IPS-15b (cell line): ENCODE measurements around the gene UNC5A.

Source experiments
- H3K27me3 ChIP-seq: one replicate; pipeline ENCODE4 v1.6.1; 2013; ENCODE audit warnings: low read length; ENCODE audit not compliant: control insufficient read depth, insufficient read depth
- H3K36me3 ChIP-seq: one replicate; pipeline ENCODE4 v1.6.1; 2013; ENCODE audit warnings: low read length; ENCODE audit not compliant: control insufficient read depth, insufficient read depth
- H3K4me1 ChIP-seq: one replicate; pipeline ENCODE4 v1.6.1; 2013; ENCODE audit warnings: mild to moderate bottlenecking, low read length; ENCODE audit not compliant: control insufficient read depth, insufficient read depth
- H3K4me3 ChIP-seq: one replicate; pipeline ENCODE4 v1.5.1; 2013; ENCODE audit warnings: low read depth, low read length
- H3K9ac ChIP-seq: one replicate; pipeline ENCODE4 v1.6.1; 2013; ENCODE audit warnings: low read depth, mild to moderate bottlenecking, low read length
- H3K9me3 ChIP-seq: one replicate; pipeline ENCODE4 v1.6.1; 2013; ENCODE audit warnings: mild to moderate bottlenecking, low read length; ENCODE audit not compliant: control insufficient read depth, insufficient read depth

Gene UNC5A

GRCh38 chr5:176810687-176811501 is 535 bp downstream of the UNC5A start:
- Histone ChIP-seq H3K9ac (no peak overlapping the region), H3K36me3 (peaks cover 3% of the 10 kb centered on the region), H3K4me3 (peak overlapping the region; percentile 52), H3K9me3 (no peaks in the 10 kb centered on the region), H3K27me3 (peaks cover 49% of the 10 kb centered on the region), H3K4me1 (no peaks in the 10 kb centered on the region)

DNA sequence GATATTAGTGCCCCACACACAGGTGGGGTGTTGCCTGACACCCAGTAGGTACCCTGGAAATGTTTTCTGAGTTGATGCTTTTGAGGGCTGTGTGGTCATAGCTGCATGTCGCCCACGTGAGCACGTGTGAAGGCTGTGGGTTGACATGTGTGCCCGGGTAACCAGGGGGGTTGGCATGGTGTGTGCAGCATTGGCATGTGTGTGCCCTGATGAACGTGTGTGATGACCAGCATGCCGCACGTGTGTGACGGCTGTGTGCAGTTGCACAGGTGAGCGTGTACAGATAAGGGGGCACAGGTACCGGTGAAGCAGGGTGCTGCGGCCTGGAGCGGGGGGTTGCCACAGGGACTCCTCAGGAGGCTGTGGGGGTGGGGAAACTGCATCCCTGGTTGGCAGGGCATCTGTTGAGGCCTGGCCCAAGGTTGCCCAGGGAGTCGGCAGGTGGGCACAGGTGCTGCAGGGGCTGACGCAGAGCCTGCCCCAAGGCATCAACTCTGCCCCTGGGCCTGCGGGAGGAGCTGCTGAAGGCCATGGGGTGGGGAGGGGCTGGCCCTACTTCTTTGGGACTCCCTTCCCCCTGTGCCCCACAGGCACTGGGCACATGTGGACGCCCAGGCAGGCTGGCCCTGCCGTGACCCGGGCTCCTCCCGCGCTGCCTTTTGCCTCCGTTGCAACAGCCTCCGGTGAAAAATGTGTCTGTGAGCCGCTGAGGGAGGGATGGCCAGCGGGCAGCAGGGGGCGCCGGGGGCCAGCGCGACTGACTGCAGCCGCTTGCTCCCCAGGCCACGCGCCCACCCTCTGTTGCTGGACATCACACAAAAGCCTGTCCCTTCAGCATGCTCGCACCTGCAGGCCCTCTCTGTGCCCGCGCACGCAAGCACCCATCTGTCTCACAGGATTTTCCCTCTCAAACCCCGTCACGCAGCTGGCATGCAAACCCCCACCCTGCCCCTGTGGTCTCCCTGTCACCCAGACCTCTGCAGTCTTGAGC is 2.2 kb downstream of the UNC5A start:
- Histone ChIP-seq H3K36me3 (peaks cover 3% of the 10 kb centered on the region), H3K9me3 (no peaks in the 10 kb centered on the region), H3K27me3 (peaks cover 39% of the 10 kb centered on the region), H3K9ac (no peak overlapping the region), H3K4me1 (peaks cover 4% of the 10 kb centered on the region), H3K4me3 (no peak overlapping the region)

DNA sequence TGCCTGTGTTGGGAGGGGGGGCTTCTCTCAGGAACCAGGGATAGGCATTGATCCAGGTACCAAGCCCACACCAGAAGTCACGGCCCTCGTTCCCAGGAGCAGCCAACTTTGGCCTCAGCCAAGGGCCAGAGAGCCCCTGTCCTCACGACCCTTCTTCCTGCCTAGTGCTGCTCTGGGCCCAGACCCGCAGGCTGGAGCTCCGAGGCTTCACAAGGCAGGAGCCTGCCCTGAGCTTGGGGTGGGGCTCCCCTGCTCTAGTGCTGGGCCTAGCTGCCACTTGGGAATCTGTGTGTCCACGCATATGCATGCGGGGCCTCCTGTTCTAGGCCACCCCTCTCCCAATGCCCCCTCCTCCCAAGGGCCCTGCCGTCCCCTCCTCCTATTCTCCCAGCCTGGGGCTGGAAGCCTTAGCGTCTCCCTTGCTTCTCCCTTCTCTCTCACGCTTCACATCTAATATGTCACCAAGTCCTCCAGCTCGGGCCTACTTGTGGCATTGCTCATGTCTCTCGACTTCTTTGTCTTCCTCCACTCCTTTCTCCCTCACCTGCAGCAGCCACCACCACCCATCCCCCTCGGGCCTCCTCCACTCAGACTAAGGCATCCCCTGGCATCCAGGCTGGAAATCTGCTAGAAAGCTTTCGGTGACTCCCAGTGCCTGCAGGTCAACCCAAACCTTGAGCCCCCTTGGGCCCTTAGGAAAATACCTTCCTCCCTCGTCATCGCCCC is 3.4 kb downstream of the UNC5A start:
- no peak overlapping the region for H3K9ac ChIP-seq
- peaks cover 29% of the 10 kb centered on the region for H3K27me3 ChIP-seq
- H3K4me1 ChIP-seq: peaks cover 4% of the 10 kb centered on the region
- no peaks in the 10 kb centered on the region for H3K9me3 ChIP-seq
- peaks cover 3% of the 10 kb centered on the region for H3K36me3 ChIP-seq
- no peak overlapping the region for H3K4me3 ChIP-seq

- Histone ChIP-seq H3K4me3 (no peak overlapping the region), H3K36me3 (peaks cover 3% of the 10 kb centered on the region), H3K27me3 (peaks cover 24% of the 10 kb centered on the region), H3K9me3 (no peaks in the 10 kb centered on the region), H3K9ac (no peak overlapping the region), H3K4me1 (peaks cover 4% of the 10 kb centered on the region)
Measured at GRCh38 chr5:176814313-176814685, 3.9 kb downstream of the UNC5A start.

DNA sequence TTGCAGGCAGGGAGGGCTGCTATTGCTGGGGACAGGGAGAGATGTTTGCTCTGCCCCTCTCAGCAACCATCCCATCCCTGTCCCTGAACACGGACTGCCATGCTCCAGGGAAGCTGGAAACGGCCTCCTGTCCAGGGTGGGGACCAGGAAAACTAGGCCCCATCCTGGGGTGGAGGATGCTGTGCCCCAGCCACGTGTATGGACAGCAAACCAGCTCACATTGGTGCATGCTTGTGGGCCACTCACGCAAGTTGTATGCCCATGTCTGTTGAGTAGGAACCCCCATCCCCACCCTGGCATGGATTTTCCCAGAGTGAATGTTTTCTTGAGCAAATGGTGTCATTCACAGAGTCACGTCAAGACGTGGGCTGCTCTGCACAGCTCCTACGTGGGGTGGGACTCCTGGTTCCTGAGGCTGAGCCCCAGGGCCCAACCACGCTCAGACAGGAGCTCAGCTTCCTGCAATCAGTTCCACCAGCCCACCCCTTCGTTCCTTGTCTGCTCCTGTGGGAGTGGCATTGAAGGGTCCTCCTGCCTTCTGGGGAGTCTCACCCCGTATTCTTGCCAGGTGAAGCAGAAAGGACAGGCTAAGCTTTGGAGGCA is 4.6 kb downstream of the UNC5A start:
- Histone ChIP-seq H3K36me3 (peaks cover 3% of the 10 kb centered on the region), H3K27me3 (peaks cover 20% of the 10 kb centered on the region), H3K4me1 (peaks cover 4% of the 10 kb centered on the region), H3K9me3 (no peaks in the 10 kb centered on the region), H3K9ac (no peak overlapping the region), H3K4me3 (no peak overlapping the region)

GRCh38 chr5:176816043-176816745 is 5.8 kb downstream of the UNC5A start:
- Histone ChIP-seq H3K36me3 (peaks cover 3% of the 10 kb centered on the region), H3K9ac (peak overlapping the region; percentile 37), H3K27me3 (peaks cover 15% of the 10 kb centered on the region), H3K4me1 (peaks cover 4% of the 10 kb centered on the region), H3K4me3 (no peak overlapping the region), H3K9me3 (no peaks in the 10 kb centered on the region)

DNA sequence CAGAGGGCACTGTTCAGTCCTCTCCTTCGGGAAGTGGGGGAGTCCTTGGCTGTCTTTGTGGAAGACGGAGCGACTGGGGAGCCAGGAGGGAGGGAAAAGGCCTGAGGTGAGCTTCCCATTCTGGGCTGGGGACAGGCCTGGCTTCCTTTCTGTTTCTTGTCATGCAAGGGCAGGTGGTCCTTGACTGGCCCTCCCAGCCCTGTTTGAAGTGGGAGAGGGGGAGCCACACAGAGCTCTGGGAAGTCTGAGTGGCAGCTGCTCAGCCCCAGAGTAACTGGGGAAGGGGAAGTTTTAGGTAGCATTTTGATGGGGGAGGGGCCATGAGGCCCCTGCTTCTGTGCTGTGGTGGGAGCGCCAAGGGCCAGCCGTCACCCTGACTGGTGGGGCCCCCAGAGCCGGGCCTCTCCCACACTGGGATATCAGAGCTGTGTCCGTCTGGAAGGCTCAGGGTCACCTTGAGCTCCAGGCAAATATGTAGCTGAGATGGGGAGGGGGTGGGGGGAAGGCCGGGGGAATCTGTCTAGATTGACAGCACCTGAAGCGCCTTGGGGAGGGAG is 6.5 kb downstream of the UNC5A start:
- Histone ChIP-seq H3K27me3 (peaks cover 8% of the 10 kb centered on the region), H3K4me3 (peak overlapping the region; percentile 45)

GRCh38 chr5:176817369-176817840 is 7.0 kb downstream of the UNC5A start:
- peaks cover 3% of the 10 kb centered on the region for H3K27me3 ChIP-seq
- peak overlapping the region; percentile 45 for H3K4me3 ChIP-seq
- H3K36me3 ChIP-seq: peaks cover 3% of the 10 kb centered on the region
- no peak overlapping the region for H3K9ac ChIP-seq
- no peaks in the 10 kb centered on the region for H3K9me3 ChIP-seq
- H3K4me1 ChIP-seq: peaks cover 8% of the 10 kb centered on the region

More for the DNA sequence above, 6.5 kb downstream of the UNC5A start:
- H3K36me3 ChIP-seq: peaks cover 3% of the 10 kb centered on the region
- peak overlapping the region; percentile 37 for H3K9ac ChIP-seq
- H3K4me1 ChIP-seq: peaks cover 7% of the 10 kb centered on the region
- H3K9me3 ChIP-seq: no peaks in the 10 kb centered on the region

DNA sequence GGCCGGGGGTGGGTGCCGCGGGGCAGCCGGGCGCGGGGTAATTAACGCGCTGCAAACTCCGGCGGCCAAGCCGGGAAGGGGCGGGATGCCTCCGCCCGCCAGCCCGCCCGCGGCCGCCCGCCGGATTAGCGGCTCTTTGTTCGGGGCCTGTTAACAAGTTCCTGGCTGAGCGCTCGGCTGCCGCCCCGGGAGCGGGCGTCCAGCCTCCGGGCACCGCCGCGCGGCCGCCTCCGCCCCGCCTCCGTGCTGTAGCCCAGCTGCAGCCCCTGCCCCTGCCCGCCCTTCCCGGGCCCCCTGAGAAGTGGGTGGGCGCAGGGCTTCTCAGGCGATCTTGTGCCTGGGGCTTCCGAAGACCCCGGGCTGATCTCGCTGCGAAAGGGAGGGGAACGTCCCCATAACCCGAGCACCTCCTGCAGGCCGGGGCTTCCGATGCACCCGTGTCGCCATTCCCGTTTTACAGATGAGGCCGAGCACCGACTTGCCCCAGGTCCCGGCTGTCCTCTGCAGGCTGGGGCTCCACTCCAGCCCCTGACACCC is 7.5 kb downstream of the UNC5A start:
- H3K27me3 ChIP-seq: no peaks in the 10 kb centered on the region
- H3K9me3 ChIP-seq: no peaks in the 10 kb centered on the region
- H3K9ac ChIP-seq: no peak overlapping the region
- peak overlapping the region; percentile 41 for H3K4me3 ChIP-seq
- H3K36me3 ChIP-seq: peaks cover 3% of the 10 kb centered on the region
- peaks cover 8% of the 10 kb centered on the region for H3K4me1 ChIP-seq

- Histone ChIP-seq H3K9ac (no peak overlapping the region), H3K4me3 (no peak overlapping the region), H3K9me3 (no peaks in the 10 kb centered on the region), H3K36me3 (peaks cover 3% of the 10 kb centered on the region), H3K4me1 (peaks cover 8% of the 10 kb centered on the region), H3K27me3 (no peaks in the 10 kb centered on the region)
Measured at GRCh38 chr5:176818391-176819098, 8.2 kb downstream of the UNC5A start.
